Measurements from ENCODE around the gene PDE6B.
"Not testable (repeated sequence)": the region's sequence is repeated elsewhere in the genome, so short reads cannot be mapped to it uniquely, and the experiment has no call there.

PDE6B gene

GRCh38 chr4:581753-582361, 43.5 kb upstream of the PDE6B start:
- no peak overlapping the region for H3K9ac ChIP-seq
- 0 out of 20 replicates have a peak, but pooled peaks cover 0 to 4% (median 0%) of the 10 kb centered on the region in 10 experiments for H3K4me1 ChIP-seq
- H3K36me3 ChIP-seq: no peaks in the 10 kb centered on the region
- no peak overlapping the region for H3K27ac ChIP-seq
- H3K4me2 ChIP-seq: no peak overlapping the region
- no peaks in the 10 kb centered on the region for H4K20me1 ChIP-seq
- no peak for TF ChIP-seq Cebpa-rat (IDR thresholded peaks at IDR 0.05)
- H3K9me3 ChIP-seq (replicated peaks in 1 of 11): peaks cover 57 to 85% (median 60%) of the 10 kb centered on the region in 11 experiments
- H3K4me3 ChIP-seq: no peak overlapping the region
- H3K27me3 ChIP-seq: no peaks in the 10 kb centered on the region

- H3K36me3 ChIP-seq: no peaks in the 10 kb centered on the region
- no peaks in the 10 kb centered on the region for H4K20me1 ChIP-seq
- H3K27ac ChIP-seq: no peak overlapping the region
- H3K4me1 ChIP-seq: 0 out of 20 replicates have a peak, but pooled peaks cover 0 to 4% (median 0%) of the 10 kb centered on the region in 10 experiments
- H3K27me3 ChIP-seq: no peaks in the 10 kb centered on the region
- H3K9ac ChIP-seq: no peak overlapping the region
- no peak overlapping the region for H3K4me2 ChIP-seq
- peaks cover 53 to 85% (median 57%) of the 10 kb centered on the region in 11 experiments for H3K9me3 ChIP-seq (replicated peaks in 1 of 11)
- no peak for TF ChIP-seq Cebpa-rat (IDR thresholded peaks at IDR 0.05)
- no peak overlapping the region for H3K4me3 ChIP-seq
Measured at GRCh38 chr4:583820-584219, 41.6 kb upstream of the PDE6B start.

GRCh38 chr4:587671-588350, 37.6 kb upstream of the PDE6B start:
- no peak for TF ChIP-seq Cebpa-rat (IDR thresholded peaks at IDR 0.05)
- H3K9me3 ChIP-seq (replicated peaks in 1 of 11): peaks cover 50 to 88% (median 66%) of the 10 kb centered on the region in 11 experiments
- no peaks in the 10 kb centered on the region for H3K27me3 ChIP-seq
- no peak overlapping the region for H3K4me3 ChIP-seq
- no peaks in the 10 kb centered on the region for H3K36me3 ChIP-seq
- H4K20me1 ChIP-seq: no peaks in the 10 kb centered on the region
- no peak overlapping the region for H3K9ac ChIP-seq
- H3K4me1 ChIP-seq: no peaks in the 10 kb centered on the region
- no peak overlapping the region for H3K4me2 ChIP-seq
- no peak overlapping the region for H3K27ac ChIP-seq

- TF ChIP-seq Cebpa-rat (IDR thresholded peaks at IDR 0.05): no peak
- H4K20me1 ChIP-seq: no peaks in the 10 kb centered on the region
- peaks cover 50 to 88% (median 64%) of the 10 kb centered on the region in 11 experiments for H3K9me3 ChIP-seq (replicated peaks in 1 of 11)
- no peaks in the 10 kb centered on the region for H3K4me1 ChIP-seq
- no peak overlapping the region for H3K4me2 ChIP-seq
- H3K27ac ChIP-seq: no peak overlapping the region
- H3K4me3 ChIP-seq: no peak overlapping the region
- no peaks in the 10 kb centered on the region for H3K36me3 ChIP-seq
- H3K27me3 ChIP-seq: no peaks in the 10 kb centered on the region
- no peak overlapping the region for H3K9ac ChIP-seq
Measured at GRCh38 chr4:588351-588849, 37.0 kb upstream of the PDE6B start.

GRCh38 chr4:589219-589963, 36.0 kb upstream of the PDE6B start:
- H3K4me3 ChIP-seq: no peak overlapping the region
- TF ChIP-seq Cebpa-rat (IDR thresholded peaks at IDR 0.05): no peak
- no peaks in the 10 kb centered on the region for H3K4me1 ChIP-seq
- no peaks in the 10 kb centered on the region for H3K36me3 ChIP-seq
- peaks cover 50 to 88% (median 64%) of the 10 kb centered on the region in 11 experiments for H3K9me3 ChIP-seq (replicated peaks in 1 of 11)
- no peak overlapping the region for H3K27ac ChIP-seq
- H3K27me3 ChIP-seq: no peaks in the 10 kb centered on the region
- no peak overlapping the region for H3K4me2 ChIP-seq
- no peaks in the 10 kb centered on the region for H4K20me1 ChIP-seq
- no peak overlapping the region for H3K9ac ChIP-seq

- H3K4me2 ChIP-seq: no peak overlapping the region
- TF ChIP-seq Cebpa-rat (IDR thresholded peaks at IDR 0.05): no peak
- no peak overlapping the region for H3K4me3 ChIP-seq
- no peak overlapping the region for H3K27ac ChIP-seq
- H3K9ac ChIP-seq: no peak overlapping the region
- H3K4me1 ChIP-seq: no peaks in the 10 kb centered on the region
- no peaks in the 10 kb centered on the region for H3K36me3 ChIP-seq
- H3K27me3 ChIP-seq: no peaks in the 10 kb centered on the region
- H3K9me3 ChIP-seq (replicated peaks in 1 of 11): peaks cover 51 to 88% (median 67%) of the 10 kb centered on the region in 11 experiments
- H4K20me1 ChIP-seq: no peaks in the 10 kb centered on the region
Measured at GRCh38 chr4:590313-590841, 35.0 kb upstream of the PDE6B start.

GRCh38 chr4:592178-592577, 33.2 kb upstream of the PDE6B start:
- not testable (repeated sequence) for H3K4me2 ChIP-seq, H4K20me1 ChIP-seq, H3K27ac ChIP-seq, H3K36me3 ChIP-seq, H3K4me3 ChIP-seq, H3K9ac ChIP-seq, H3K27me3 ChIP-seq, H3K4me1 ChIP-seq
- H3K9me3 ChIP-seq (replicated peaks in 1 of 11): peaks cover 54 to 90% (median 76%) of the 10 kb centered on the region in 11 experiments

- no peak for TF ChIP-seq Cebpa-rat (IDR thresholded peaks at IDR 0.05)
- H3K4me2 ChIP-seq: no peak overlapping the region
- H3K9ac ChIP-seq: no peak overlapping the region
- no peak overlapping the region for H3K27ac ChIP-seq
- no peaks in the 10 kb centered on the region for H3K4me1 ChIP-seq
- peaks cover 48 to 86% (median 70%) of the 10 kb centered on the region in 11 experiments for H3K9me3 ChIP-seq (replicated peaks in 1 of 11)
- H4K20me1 ChIP-seq: no peaks in the 10 kb centered on the region
- no peaks in the 10 kb centered on the region for H3K36me3 ChIP-seq
- no peaks in the 10 kb centered on the region for H3K27me3 ChIP-seq
- H3K4me3 ChIP-seq: no peak overlapping the region
Measured at GRCh38 chr4:592825-593520, 32.4 kb upstream of the PDE6B start.

- H3K4me3 ChIP-seq: no peak overlapping the region
- H4K20me1 ChIP-seq: no peaks in the 10 kb centered on the region
- H3K36me3 ChIP-seq: no peaks in the 10 kb centered on the region
- TF ChIP-seq Cebpa-rat (IDR thresholded peaks at IDR 0.05): no peak
- peaks cover 74 to 99% (median 82%) of the 10 kb centered on the region in 11 experiments for H3K9me3 ChIP-seq (replicated peaks in 1 of 11)
- peaks cover 0 to 15% (median 10%) of the 10 kb centered on the region in 10 experiments; a peak in 13 of 20 replicates for H3K4me1 ChIP-seq
- no peak overlapping the region for H3K4me2 ChIP-seq
- H3K9ac ChIP-seq: no peak overlapping the region
- H3K27ac ChIP-seq: no peak overlapping the region
- no peaks in the 10 kb centered on the region for H3K27me3 ChIP-seq
Measured at GRCh38 chr4:598925-599324, 26.4 kb upstream of the PDE6B start.
